ENCODE measurements around the gene AP4B1.

- TF ChIP-seq EZH2 (IDR thresholded peaks at IDR 0.05; ENCODE audit: borderline replicate concordance, insufficient read depth, low read depth, low read length, poor library complexity, severe bottlenecking) (no peak), CTCF (IDR thresholded peaks at IDR 0.05) (no peak)
Measured at GRCh38 chr1:113934006-113934405, 29.4 kb upstream of the AP4B1 start.
